GM23338 (cell line): ENCODE measurements around the gene CCDC6. TPM values are rescaled to one million over a fixed set of nuclear protein-coding genes. Genes with fewer than 3 reads are reported as not detected.

ENCODE experiments used
- ATAC-seq: fragments of 200-7000 bp; cut with Tn5 transposase; 3 replicates; pipeline ENCODE4 v1.9.1; 2020
- DNase-seq: peaks from one replicate; pipeline ENCODE4 v3.0.0-alpha.2; 2015; ENCODE audit warnings: low spot score
- H2AFZ ChIP-seq: fragments of 200-600 bp; sonication (generic); 2 replicates; pipeline ENCODE4 v1.8.0; 2016; ENCODE audit warnings: antibody characterized with exemption, mild to moderate bottlenecking, moderate library complexity
- H3F3A ChIP-seq: fragments of 200-600 bp; sonication (generic); replicated peaks from 2 replicates; pipeline ENCODE4 v1.8.0; 2017; ENCODE audit warnings: antibody characterized with exemption, mixed run types, low read depth
- H3K27ac ChIP-seq: fragments of 200-600 bp; sonication (generic); 2 replicates; pipeline ENCODE4 v1.6.1; 2016; ENCODE audit warnings: low read depth
- H3K27me3 ChIP-seq: fragments of 200-600 bp; sonication (generic); 2 replicates; pipeline ENCODE4 v1.8.0; 2016; ENCODE audit warnings: mild to moderate bottlenecking, mixed run types, moderate library complexity; ENCODE audit not compliant: insufficient read depth
- H3K36me3 ChIP-seq: fragments of 200-600 bp; sonication (generic); 2 replicates; pipeline ENCODE4 v1.8.0; 2016; ENCODE audit warnings: mild to moderate bottlenecking; ENCODE audit not compliant: insufficient read depth
- H3K4me1 ChIP-seq: fragments of 200-600 bp; sonication (generic); 2 replicates; pipeline ENCODE4 v1.8.0; 2016; ENCODE audit warnings: mild to moderate bottlenecking, moderate library complexity; ENCODE audit not compliant: insufficient read depth
- H3K4me2 ChIP-seq: fragments of 200-600 bp; sonication (generic); 2 replicates; pipeline ENCODE4 v1.7.1; 2017; ENCODE audit warnings: mixed run types
- H3K4me3 ChIP-seq: fragments of 200-600 bp; sonication (generic); 2 replicates; pipeline ENCODE4 v1.6.1; 2016; ENCODE audit warnings: mixed run types
- H3K79me2 ChIP-seq: fragments of 200-600 bp; sonication (generic); replicated peaks from 2 replicates; pipeline ENCODE4 v1.8.0; 2017; ENCODE audit warnings: mild to moderate bottlenecking; ENCODE audit not compliant: insufficient read depth
- H3K9me2 ChIP-seq: fragments of 200-600 bp; sonication (generic); 2 replicates; pipeline ENCODE4 v1.8.0; 2017; ENCODE audit not compliant: insufficient read depth
- H4K20me1 ChIP-seq: fragments of 200-600 bp; sonication (generic); replicated peaks from 2 replicates; pipeline ENCODE4 v1.8.0; 2017; ENCODE audit warnings: mild to moderate bottlenecking; ENCODE audit not compliant: insufficient read depth
- H3K27ac Mint-ChIP-seq: 2 replicates; pipeline ENCODE4 v1.8.0; 2020; ENCODE audit warnings: inconsistent platforms, mild to moderate bottlenecking, moderate library complexity, mixed read lengths
- H3K27me3 Mint-ChIP-seq: 3 replicates; pipeline ENCODE4 v1.8.0; 2022; ENCODE audit warnings: low read depth, mild to moderate bottlenecking, moderate library complexity, mixed read lengths, inconsistent platforms; ENCODE audit not compliant: insufficient read depth, poor library complexity
- H3K36me3 Mint-ChIP-seq: 3 replicates; pipeline ENCODE4 v1.8.0; 2021; ENCODE audit warnings: low read depth, mild to moderate bottlenecking, inconsistent platforms, moderate library complexity, mixed read lengths
- H3K4me1 Mint-ChIP-seq: 3 replicates; pipeline ENCODE4 v1.8.0; 2020; ENCODE audit warnings: mild to moderate bottlenecking, inconsistent platforms, mixed read lengths
- H3K4me3 Mint-ChIP-seq: 3 replicates; pipeline ENCODE4 v1.8.0; 2021; ENCODE audit warnings: moderate library complexity, mild to moderate bottlenecking, inconsistent platforms, mixed read lengths
- H3K9me3 Mint-ChIP-seq: 3 replicates; pipeline ENCODE4 v1.8.0; 2020; ENCODE audit warnings: moderate library complexity, mild to moderate bottlenecking, inconsistent platforms, mixed read lengths
- CREB1 ChIP-seq: fragments of 250-450 bp; sonication (Bioruptor Pico); IDR thresholded peaks from 2 replicates; pipeline ENCODE4 v1.5.0; 2020; ENCODE audit warnings: low read depth, mild to moderate bottlenecking, moderate library complexity
- CTCF ChIP-seq, 2 experiments: fragments of 200-600 bp in 1 of 2; sonication (generic) in 1 of 2; conservative IDR thresholded peaks; 2 replicates each; pipeline versions ENCODE4 v1.5.1 to v1.6.1; 2016 to 2017; ENCODE audit warnings: antibody characterized with exemption in 2 of 2, low read depth in 2 of 2, mild to moderate bottlenecking in 2 of 2, moderate library complexity in 1 of 2
- ETS1 ChIP-seq: IDR thresholded peaks from 2 replicates; pipeline ENCODE4 v1.6.1; 2016; ENCODE audit warnings: antibody characterized with exemption
- EZH2 ChIP-seq: fragments of 200-600 bp; sonication (generic); IDR thresholded peaks from one replicate; pipeline ENCODE4 v1.8.0; 2017; ENCODE audit warnings: antibody characterized with exemption, mild to moderate bottlenecking, low read depth; ENCODE audit not compliant: unreplicated experiment
- JUNB ChIP-seq: IDR thresholded peaks from one replicate; pipeline ENCODE4 v1.6.1; 2016; ENCODE audit warnings: antibody characterized with exemption; ENCODE audit not compliant: unreplicated experiment
- NANOG ChIP-seq: IDR thresholded peaks from 2 replicates; pipeline ENCODE4 v1.6.1; 2016; ENCODE audit warnings: antibody characterized with exemption, borderline replicate concordance
- POLR2AphosphoS5 ChIP-seq: IDR thresholded peaks from 2 replicates; pipeline ENCODE4 v1.6.1; 2016; ENCODE audit warnings: antibody characterized with exemption, low read depth
- REST ChIP-seq: IDR thresholded peaks from one replicate; pipeline ENCODE4 v1.6.1; 2018; ENCODE audit warnings: antibody characterized with exemption; ENCODE audit not compliant: unreplicated experiment
- STAT1 ChIP-seq: IDR thresholded peaks from one replicate; pipeline ENCODE4 v1.6.1; 2016; ENCODE audit warnings: antibody characterized with exemption; ENCODE audit not compliant: unreplicated experiment
- ZNF114 ChIP-seq: fragments of 250-450 bp; sonication (Bioruptor Pico); IDR thresholded peaks from 2 replicates; pipeline ENCODE4 v1.5.0; 2020; ENCODE audit warnings: mild to moderate bottlenecking, moderate library complexity
- ZNF331 ChIP-seq: fragments of 250-450 bp; sonication (Bioruptor Pico); IDR thresholded peaks from 2 replicates; pipeline ENCODE4 v1.5.0; 2020; ENCODE audit warnings: low read depth, mild to moderate bottlenecking, moderate library complexity
- ZNF462 ChIP-seq: fragments of 250-450 bp; sonication (Bioruptor Pico); IDR thresholded peaks from 2 replicates; pipeline ENCODE4 v1.5.0; 2020; ENCODE audit warnings: mild to moderate bottlenecking, moderate library complexity
- polyA plus RNA-seq: library from polyadenylated mRNA; unstranded; fragments of >200 nt; fragmentation: Nextera tagmentation; extraction: Ambion mirVana; gene quantifications from 2 replicates; pipeline ENCODE4 v1.2.1, GENCODE V29; 2016
- total RNA-seq: library from RNA; depleted of rRNA; stranded (reverse); fragments of >200 nt; shearing (Covaris generic); gene quantifications from 2 replicates; pipeline ENCODE4 v1.2.3, GENCODE V29; 2014

The CCDC6 gene
- total and polyA plus RNA-seq, 2 experiments from 2014 or later, result 32.5 to 66.9 TPM

GRCh38 chr10:59905731-59906416 lies 482 bp downstream of the CCDC6 start:
- Histone ChIP-seq H3K79me2 (peaks cover 52% of the 10 kb centered on the region), H3K9me2 (no peaks in the 10 kb centered on the region), H3K27ac (no peak overlapping the region), H3K36me3 (no peaks in the 10 kb centered on the region; the same call in 1 of the 2 replicates), H3F3A (no peaks in the 10 kb centered on the region), H4K20me1 (peaks cover 36% of the 10 kb centered on the region), H2AFZ (no peak overlapping the region), H3K27me3 (no peaks in the 10 kb centered on the region), H3K4me2 (peak overlapping the region; percentile 62), H3K4me1 (peaks cover 28% of the 10 kb centered on the region), H3K4me3 (peak overlapping the region; percentile 77)
- TF ChIP-seq CTCF (conservative IDR thresholded peaks at IDR 0.05; ENCODE audit: low read depth in 2 of 2) (no peak), ZNF331 (CRISPR knock-in tag) (no peak), EZH2 (no peak), NANOG (no peak), ZNF462 (CRISPR knock-in tag) (no peak), ZNF114 (CRISPR knock-in tag) (no peak), STAT1 (no peak), ETS1 (no peak), CREB1 (CRISPR knock-in tag) (no peak), REST (no peak), POLR2AphosphoS5 (no peak), JUNB (no peak)
- Mint-ChIP-seq H3K27ac (peak overlapping the region; percentile 93; the same call in 1 of the 2 replicates), H3K4me1 (peaks cover 54% of the 10 kb centered on the region), H3K9me3 (no peaks in the 10 kb centered on the region), H3K4me3 (peak overlapping the region; percentile 99), H3K27me3 (peaks cover 2% of the 10 kb centered on the region), H3K36me3 (peaks cover 7% of the 10 kb centered on the region; the same call in 2 of the 3 replicates)
- DNase-seq (no peak), ATAC-seq (peak; percentile 1; the same call in 2 of the 3 replicates)
